HepG2 (cell line): ENCODE measurements around the gene C20orf144. TPM values are rescaled to one million over a fixed set of nuclear protein-coding genes. Genes with fewer than 3 reads are reported as not detected.

Experiments used
- AKAP8 ChIP-seq: sonication (generic); formaldehyde crosslinking; IDR thresholded peaks from 2 replicates; pipeline ENCODE4 v1.5.1; 2020; ENCODE audit warnings: mild to moderate bottlenecking, missing genetic modification reagents
- HDAC2 ChIP-seq: sonication (generic); formaldehyde crosslinking; IDR thresholded peaks from 2 replicates; pipeline ENCODE4 v1.4.0; 2020; ENCODE audit warnings: missing genetic modification reagents
- JDP2 ChIP-seq: sonication (generic); formaldehyde crosslinking; IDR thresholded peaks from 2 replicates; pipeline ENCODE4 v1.8.1; 2022; ENCODE audit warnings: missing genetic modification reagents, borderline replicate concordance
- KLF16 ChIP-seq, 2 experiments: sonication (generic) in 1 of 2; formaldehyde crosslinking in 1 of 2; IDR thresholded peaks; 2 replicates each; pipeline versions ENCODE4 v1.6.1 to v1.8.0; 2016 to 2023; ENCODE audit warnings: missing genetic modification reagents in 2 of 2, missing compliant biosample characterization in 1 of 2
- MXD4 ChIP-seq: IDR thresholded peaks from 2 replicates; pipeline ENCODE4 v1.6.1; 2016; ENCODE audit warnings: mild to moderate bottlenecking, missing biosample characterization, missing genetic modification reagents
- NFE2 ChIP-seq: sonication (generic); formaldehyde crosslinking; IDR thresholded peaks from 2 replicates; pipeline ENCODE4 v1.4.0; 2020; ENCODE audit warnings: missing genetic modification reagents
- RBM22 ChIP-seq: fragments of 200-400 bp; formaldehyde crosslinking; optimal IDR thresholded peaks from 2 replicates; pipeline ENCODE3; 2017; ENCODE audit warnings: mild to moderate bottlenecking, low read length, moderate library complexity
- SCMH1 ChIP-seq: sonication (generic); formaldehyde crosslinking; IDR thresholded peaks from 2 replicates; pipeline ENCODE4 v1.9.0; 2021; ENCODE audit warnings: missing genetic modification reagents, mild to moderate bottlenecking, borderline replicate concordance
- SMYD3 ChIP-seq: sonication (generic); formaldehyde crosslinking; IDR thresholded peaks from 2 replicates; pipeline ENCODE4 v1.8.1; 2023; ENCODE audit warnings: mild to moderate bottlenecking, missing genetic modification reagents
- TBX3 ChIP-seq: fragments of 450-650 bp; IDR thresholded peaks from 2 replicates; pipeline ENCODE4 v1.6.1; 2017; ENCODE audit warnings: antibody characterized with exemption, mild to moderate bottlenecking, inconsistent platforms, borderline replicate concordance
- ZNF337 ChIP-seq: sonication (generic); formaldehyde crosslinking; IDR thresholded peaks from 2 replicates; pipeline ENCODE4 v1.5.1; 2020; ENCODE audit warnings: missing genetic modification reagents, low read depth, mild to moderate bottlenecking, borderline replicate concordance
- ZNF484 ChIP-seq: sonication (generic); formaldehyde crosslinking; IDR thresholded peaks from 2 replicates; pipeline ENCODE4 v1.5.1; 2020; ENCODE audit warnings: mild to moderate bottlenecking, low read depth, missing genetic modification reagents, borderline replicate concordance
- polyA plus RNA-seq, 8 experiments: library from polyadenylated mRNA; depleted of rRNA in 3 of 8; stranded (reverse) in 7 of 8; unstranded in 1 of 8; fragments of >200 nt; fragmentation: Illumina TruSeq in 4 of 8; extraction: Trizol in 4 of 8; gene quantifications; 2 replicates each; pipeline versions ENCODE4 v1.2.1 to v1.2.3, GENCODE V29; 2011 to 2016; ENCODE audit warnings: low read depth in 4 of 8, missing spikeins in 1 of 8, mixed read lengths in 1 of 8; ENCODE audit not compliant: insufficient read depth in 1 of 8
- total RNA-seq, 5 experiments: library from RNA; depleted of rRNA; stranded (reverse); fragments of >200 nt; fragmentation: Illumina TruSeq; extraction: Trizol; gene quantifications; 2 replicates each; pipeline ENCODE4 v1.2.3, GENCODE V29; 2016; ENCODE audit warnings: low read depth in 1 of 5
- TF ChIP-seq, protein P1 (sequence below): sonication (generic); formaldehyde crosslinking; IDR thresholded peaks from 2 replicates; pipeline ENCODE4 v1.4.0; 2020; ENCODE audit warnings: low read depth, missing genetic modification reagents
- TF ChIP-seq, protein P2 (sequence below): IDR thresholded peaks from 2 replicates; pipeline ENCODE4 v1.6.1; 2016
- TF ChIP-seq, protein P3 (sequence below): sonication (generic); formaldehyde crosslinking; IDR thresholded peaks from 2 replicates; pipeline ENCODE4 v1.4.0; 2020; ENCODE audit warnings: low read depth, mild to moderate bottlenecking, missing genetic modification reagents
- TF ChIP-seq, protein P4 (sequence below): sonication (generic); formaldehyde crosslinking; IDR thresholded peaks from 2 replicates; pipeline ENCODE4 v1.4.0; 2020; ENCODE audit warnings: mild to moderate bottlenecking, missing genetic modification reagents
- TF ChIP-seq, protein P5 (sequence below): sonication (generic); formaldehyde crosslinking; IDR thresholded peaks from 2 replicates; pipeline ENCODE4 v1.5.0; 2020; ENCODE audit warnings: missing genetic modification reagents
- TF ChIP-seq, protein P6 (sequence below): sonication (generic); formaldehyde crosslinking; IDR thresholded peaks from 2 replicates; pipeline ENCODE4 v1.8.1; 2023; ENCODE audit warnings: mild to moderate bottlenecking, missing genetic modification reagents

The C20orf144 gene
- total and polyA plus RNA-seq, 2 of the 13 experiments (the other 11 are each of a cell fraction or from before 2014, with no cell fraction given): 0.09 to 0.16 TPM

DNA sequence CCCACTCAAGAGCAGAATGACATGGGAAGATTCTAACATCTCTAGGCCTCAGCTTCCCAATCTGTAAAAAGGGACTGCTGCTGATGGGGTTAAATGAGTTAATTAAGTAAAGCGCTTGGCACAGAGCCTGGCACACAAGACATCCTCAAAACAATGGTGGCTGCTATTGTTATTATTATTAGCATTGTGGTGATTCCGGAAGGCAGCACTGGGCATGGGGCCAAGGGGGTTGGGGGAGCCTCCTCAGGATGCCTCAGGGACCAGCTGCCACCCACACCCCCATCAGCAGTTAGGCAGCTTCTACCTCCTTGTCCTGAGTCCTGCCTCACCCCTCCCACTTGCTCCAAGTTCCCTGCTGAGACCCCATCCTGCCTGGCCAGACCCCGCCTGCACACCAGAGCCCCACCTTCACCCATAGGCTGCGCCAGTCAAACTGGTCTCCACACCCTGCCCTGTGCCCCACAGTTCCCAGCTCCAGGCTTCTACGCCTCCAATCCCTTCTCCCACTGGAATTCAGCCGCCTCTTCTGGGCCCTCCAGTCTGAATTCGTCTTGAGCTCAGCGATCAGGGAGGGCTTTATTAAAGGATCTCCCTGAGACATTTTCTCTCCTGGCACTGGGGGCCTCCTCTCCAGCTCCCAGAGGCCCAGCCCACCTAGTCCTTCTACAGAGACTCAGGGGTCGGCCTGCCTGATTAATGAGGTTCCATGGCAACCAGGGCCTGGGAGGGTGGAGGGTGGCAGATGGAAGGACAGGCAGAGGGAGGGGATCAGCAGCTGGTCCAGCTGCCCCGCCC is 22.6 kb downstream of the C20orf144 start (continued):
- TF ChIP-seq TBX3 (no peak), ZNF337 (no peak), ZNF484 (CRISPR knock-in tag) (no peak), SCMH1 (CRISPR knock-in tag) (no peak), SMYD3 (no peak), HDAC2 (CRISPR knock-in tag) (no peak), RBM22 (no peak), NFE2 (CRISPR knock-in tag) (no peak), JDP2 (CRISPR knock-in tag) (no peak), KLF16 (CRISPR knock-in tag; IDR thresholded peaks at IDR 0.05) (no peak), MXD4 (no peak), AKAP8 (CRISPR knock-in tag) (0 out of 2 replicates have a peak, but pooled peaks have one; percentile 48)
- TF ChIP-seq, protein P1, sequence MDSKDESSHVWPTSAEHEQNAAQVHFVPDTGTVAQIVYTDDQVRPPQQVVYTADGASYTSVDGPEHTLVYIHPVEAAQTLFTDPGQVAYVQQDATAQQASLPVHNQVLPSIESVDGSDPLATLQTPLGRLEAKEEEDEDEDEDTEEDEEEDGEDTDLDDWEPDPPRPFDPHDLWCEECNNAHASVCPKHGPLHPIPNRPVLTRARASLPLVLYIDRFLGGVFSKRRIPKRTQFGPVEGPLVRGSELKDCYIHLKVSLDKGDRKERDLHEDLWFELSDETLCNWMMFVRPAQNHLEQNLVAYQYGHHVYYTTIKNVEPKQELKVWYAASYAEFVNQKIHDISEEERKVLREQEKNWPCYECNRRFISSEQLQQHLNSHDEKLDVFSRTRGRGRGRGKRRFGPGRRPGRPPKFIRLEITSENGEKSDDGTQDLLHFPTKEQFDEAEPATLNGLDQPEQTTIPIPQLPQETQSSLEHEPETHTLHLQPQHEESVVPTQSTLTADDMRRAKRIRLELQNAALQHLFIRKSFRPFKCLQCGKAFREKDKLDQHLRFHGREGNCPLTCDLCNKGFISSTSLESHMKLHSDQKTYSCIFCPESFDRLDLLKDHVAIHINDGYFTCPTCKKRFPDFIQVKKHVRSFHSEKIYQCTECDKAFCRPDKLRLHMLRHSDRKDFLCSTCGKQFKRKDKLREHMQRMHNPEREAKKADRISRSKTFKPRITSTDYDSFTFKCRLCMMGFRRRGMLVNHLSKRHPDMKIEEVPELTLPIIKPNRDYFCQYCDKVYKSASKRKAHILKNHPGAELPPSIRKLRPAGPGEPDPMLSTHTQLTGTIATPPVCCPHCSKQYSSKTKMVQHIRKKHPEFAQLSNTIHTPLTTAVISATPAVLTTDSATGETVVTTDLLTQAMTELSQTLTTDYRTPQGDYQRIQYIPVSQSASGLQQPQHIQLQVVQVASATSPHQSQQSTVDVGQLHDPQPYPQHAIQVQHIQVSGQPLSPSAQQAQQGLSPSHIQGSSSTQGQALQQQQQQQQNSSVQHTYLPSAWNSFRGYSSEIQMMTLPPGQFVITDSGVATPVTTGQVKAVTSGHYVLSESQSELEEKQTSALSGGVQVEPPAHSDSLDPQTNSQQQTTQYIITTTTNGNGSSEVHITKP (CRISPR knock-in tag): no peak
- TF ChIP-seq, protein P2, sequence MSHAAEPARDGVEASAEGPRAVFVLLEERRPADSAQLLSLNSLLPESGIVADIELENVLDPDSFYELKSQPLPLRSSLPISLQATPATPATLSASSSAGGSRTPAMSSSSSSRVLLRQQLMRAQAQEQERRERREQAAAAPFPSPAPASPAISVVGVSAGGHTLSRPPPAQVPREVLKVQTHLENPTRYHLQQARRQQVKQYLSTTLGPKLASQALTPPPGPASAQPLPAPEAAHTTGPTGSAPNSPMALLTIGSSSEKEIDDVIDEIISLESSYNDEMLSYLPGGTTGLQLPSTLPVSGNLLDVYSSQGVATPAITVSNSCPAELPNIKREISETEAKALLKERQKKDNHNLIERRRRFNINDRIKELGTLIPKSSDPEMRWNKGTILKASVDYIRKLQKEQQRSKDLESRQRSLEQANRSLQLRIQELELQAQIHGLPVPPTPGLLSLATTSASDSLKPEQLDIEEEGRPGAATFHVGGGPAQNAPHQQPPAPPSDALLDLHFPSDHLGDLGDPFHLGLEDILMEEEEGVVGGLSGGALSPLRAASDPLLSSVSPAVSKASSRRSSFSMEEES (CRISPR knock-in tag): no peak
- TF ChIP-seq, protein P3, sequence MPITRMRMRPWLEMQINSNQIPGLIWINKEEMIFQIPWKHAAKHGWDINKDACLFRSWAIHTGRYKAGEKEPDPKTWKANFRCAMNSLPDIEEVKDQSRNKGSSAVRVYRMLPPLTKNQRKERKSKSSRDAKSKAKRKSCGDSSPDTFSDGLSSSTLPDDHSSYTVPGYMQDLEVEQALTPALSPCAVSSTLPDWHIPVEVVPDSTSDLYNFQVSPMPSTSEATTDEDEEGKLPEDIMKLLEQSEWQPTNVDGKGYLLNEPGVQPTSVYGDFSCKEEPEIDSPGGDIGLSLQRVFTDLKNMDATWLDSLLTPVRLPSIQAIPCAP (CRISPR knock-in tag): no peak
- TF ChIP-seq, protein P4, sequence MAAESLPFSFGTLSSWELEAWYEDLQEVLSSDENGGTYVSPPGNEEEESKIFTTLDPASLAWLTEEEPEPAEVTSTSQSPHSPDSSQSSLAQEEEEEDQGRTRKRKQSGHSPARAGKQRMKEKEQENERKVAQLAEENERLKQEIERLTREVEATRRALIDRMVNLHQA (CRISPR knock-in tag): no peak
- TF ChIP-seq, protein P5, sequence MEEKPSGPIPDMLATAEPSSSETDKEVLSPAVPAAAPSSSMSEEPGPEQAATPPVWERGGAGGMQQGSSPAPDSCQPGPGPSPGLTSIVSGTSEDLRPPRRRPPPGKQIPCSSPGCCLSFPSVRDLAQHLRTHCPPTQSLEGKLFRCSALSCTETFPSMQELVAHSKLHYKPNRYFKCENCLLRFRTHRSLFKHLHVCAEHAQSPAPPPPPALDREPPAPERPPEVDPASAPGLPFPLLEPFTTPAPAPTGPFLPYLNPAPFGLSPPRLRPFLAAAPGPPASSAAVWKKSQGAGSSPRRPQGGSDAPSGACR (CRISPR knock-in tag): no peak
- TF ChIP-seq, protein P6, sequence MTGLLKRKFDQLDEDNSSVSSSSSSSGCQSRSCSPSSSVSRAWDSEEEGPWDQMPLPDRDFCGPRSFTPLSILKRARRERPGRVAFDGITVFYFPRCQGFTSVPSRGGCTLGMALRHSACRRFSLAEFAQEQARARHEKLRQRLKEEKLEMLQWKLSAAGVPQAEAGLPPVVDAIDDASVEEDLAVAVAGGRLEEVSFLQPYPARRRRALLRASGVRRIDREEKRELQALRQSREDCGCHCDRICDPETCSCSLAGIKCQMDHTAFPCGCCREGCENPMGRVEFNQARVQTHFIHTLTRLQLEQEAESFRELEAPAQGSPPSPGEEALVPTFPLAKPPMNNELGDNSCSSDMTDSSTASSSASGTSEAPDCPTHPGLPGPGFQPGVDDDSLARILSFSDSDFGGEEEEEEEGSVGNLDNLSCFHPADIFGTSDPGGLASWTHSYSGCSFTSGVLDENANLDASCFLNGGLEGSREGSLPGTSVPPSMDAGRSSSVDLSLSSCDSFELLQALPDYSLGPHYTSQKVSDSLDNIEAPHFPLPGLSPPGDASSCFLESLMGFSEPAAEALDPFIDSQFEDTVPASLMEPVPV (CRISPR knock-in tag): peak; percentile 89; the same call in 1 of the 2 replicates
